Ovary (tissue), 10 donors: ENCODE data around the gene RNF180. TPM values are rescaled to one million over a fixed set of nuclear protein-coding genes. Genes with fewer than 3 reads are reported as not detected.

Experiments
- DNase-seq, 5 donors: peaks; one replicate each; pipeline ENCODE4 v3.0.0-alpha.2; 2019 to 2020
- H3K27ac ChIP-seq, 2 donors: fragments of 200-600 bp; one replicate each; pipeline versions ENCODE4 v1.5.1 to v1.8.0; 2019 to 2022
- H3K27me3 ChIP-seq: fragments of 200-600 bp; one replicate; pipeline ENCODE4 v1.8.0; 2022
- H3K36me3 ChIP-seq: fragments of 200-600 bp; sonication (generic); one replicate; pipeline ENCODE4 v1.5.1; 2019
- H3K4me1 ChIP-seq: one replicate; pipeline ENCODE4 v1.8.1; 2013; ENCODE audit warnings: mild to moderate bottlenecking, moderate library complexity; ENCODE audit not compliant: insufficient read depth
- H3K4me3 ChIP-seq: fragments of 200-600 bp; sonication (generic); one replicate; pipeline ENCODE4 v1.5.1; 2017
- H3K9me3 ChIP-seq, 2 donors: fragments of 200-600 bp in 1 of 2; sonication (generic) in 1 of 2; one replicate each; pipeline versions ENCODE4 v1.5.1 to v1.8.1; 2013 to 2019; ENCODE audit warnings: mild to moderate bottlenecking in 1 of 2, moderate library complexity in 1 of 2
- EP300 ChIP-seq: sonication (generic); formaldehyde crosslinking; IDR thresholded peaks from one replicate; pipeline ENCODE4 v1.6.1; 2017; ENCODE audit warnings: antibody characterized with exemption
- POLR2A ChIP-seq: fragments of 450-650 bp; IDR thresholded peaks from one replicate; pipeline ENCODE4 v1.6.1; 2017; ENCODE audit warnings: antibody characterized with exemption, mild to moderate bottlenecking, moderate library complexity
- WGBS, 3 donors: extraction: QIAGEN DNeasy Blood & Tissue Kit in 1 of 3; methylation state at CpG; one replicate each; pipeline versions ENCODE4 v1.1.5 to v1.1.7; 2013 to 2017; 5-methylcytosine and 5-hydroxymethylcytosine counted together
- intact Hi-C, 4 donors: fragments of 100-400 bp; cut with DNase I; formaldehyde crosslinking; loops; one replicate each; pipeline versions ENCODE4 v1.11.0 to v1.15.1; 2022 to 2023
- long read RNA-seq, 3 donors: library from polyadenylated mRNA in 2 of 3; unstranded in 2 of 3; transcript quantifications; one replicate each; pipeline ENCODE4 v2.0.0 and lab custom pipeline, GENCODE V29; 2021 to 2026
- polyA plus RNA-seq, 2 donors: library from polyadenylated mRNA; stranded (reverse); fragments of 200-250 nt in 1 of 2; fragments of 350-450 nt in 1 of 2; fragmentation: Illumina TruSeq in 1 of 2; extraction: RNeasy Lipid Tissue Mini Kit (QIAGEN cat#74804) in 1 of 2; gene quantifications; one replicate each; pipeline ENCODE4 v1.2.3, GENCODE V29; 2013 to 2014
- total RNA-seq, 7 donors: library from RNA; depleted of rRNA in 2 of 7; stranded (reverse); fragments of >200 nt in 2 of 7; fragmentation: NEBNext Ultra II Directional in 3 of 7; extraction: Animal tissue kit (Norgen Biotek cat#: 25700) in 3 of 7; gene quantifications; one replicate each; pipeline versions ENCODE4 v1.1.0 to v1.2.4, GENCODE V29; 2016 to 2023
- TF ChIP-seq, protein P1 (sequence below), 3 donors: fragments of 450-650 bp in 2 of 3; fragments of 200-600 bp in 1 of 3; IDR thresholded peaks; one replicate each; pipeline versions ENCODE4 v1.5.1 to v1.8.0; 2016 to 2022; ENCODE audit warnings: antibody characterized with exemption in 3 of 3, mild to moderate bottlenecking in 1 of 3
- donor health status: DM: no; HTN: no; CAD: no; lungs with moderate emphysema.
- donor health status: DM: no; HTN: no; CAD: no.
- donor health status: Bipolar disorder and iron deficiency.
- donor health status: DM: yes; HTN: yes; CAD: no.
- donor health status: DM: no; HTN: no; CAD: no.
- donor health status: DM: yes; HTN: yes; CAD: no.

RNF180 gene, protein sequence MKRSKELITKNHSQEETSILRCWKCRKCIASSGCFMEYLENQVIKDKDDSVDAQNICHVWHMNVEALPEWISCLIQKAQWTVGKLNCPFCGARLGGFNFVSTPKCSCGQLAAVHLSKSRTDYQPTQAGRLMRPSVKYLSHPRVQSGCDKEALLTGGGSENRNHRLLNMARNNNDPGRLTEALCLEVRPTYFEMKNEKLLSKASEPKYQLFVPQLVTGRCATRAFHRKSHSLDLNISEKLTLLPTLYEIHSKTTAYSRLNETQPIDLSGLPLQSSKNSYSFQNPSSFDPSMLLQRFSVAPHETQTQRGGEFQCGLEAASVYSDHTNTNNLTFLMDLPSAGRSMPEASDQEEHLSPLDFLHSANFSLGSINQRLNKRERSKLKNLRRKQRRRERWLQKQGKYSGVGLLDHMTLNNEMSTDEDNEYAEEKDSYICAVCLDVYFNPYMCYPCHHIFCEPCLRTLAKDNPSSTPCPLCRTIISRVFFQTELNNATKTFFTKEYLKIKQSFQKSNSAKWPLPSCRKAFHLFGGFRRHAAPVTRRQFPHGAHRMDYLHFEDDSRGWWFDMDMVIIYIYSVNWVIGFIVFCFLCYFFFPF
- 10 to 100 TPM; 14.5 to 26.9 (median 23.2) TPM for total RNA-seq
- polyA plus RNA-seq, result 1 to 10 TPM; 5.2 to 7.5 TPM
- long read RNA-seq, donor 1, full-length matches to known transcripts, result 12 of 25 reads
- long read RNA-seq, donor 1, partial matches to known transcripts, result 10 of 25 reads
- long read RNA-seq, donor 1, other reads (novel, unspliced or antisense), result 3 of 25 reads
- long read RNA-seq, donor 2, full-length matches to known transcripts, result 1 of 1 reads
- long read RNA-seq, donor 2, partial matches to known transcripts, result 0 of 1 reads
- long read RNA-seq, donor 2, other reads (novel, unspliced or antisense), result 0 of 1 reads
- long read RNA-seq, donor 3, full-length matches to known transcripts, result 6 of 20 reads
- long read RNA-seq, donor 3, partial matches to known transcripts, result 10 of 20 reads
- long read RNA-seq, donor 3, other reads (novel, unspliced or antisense), result 4 of 20 reads

DNA sequence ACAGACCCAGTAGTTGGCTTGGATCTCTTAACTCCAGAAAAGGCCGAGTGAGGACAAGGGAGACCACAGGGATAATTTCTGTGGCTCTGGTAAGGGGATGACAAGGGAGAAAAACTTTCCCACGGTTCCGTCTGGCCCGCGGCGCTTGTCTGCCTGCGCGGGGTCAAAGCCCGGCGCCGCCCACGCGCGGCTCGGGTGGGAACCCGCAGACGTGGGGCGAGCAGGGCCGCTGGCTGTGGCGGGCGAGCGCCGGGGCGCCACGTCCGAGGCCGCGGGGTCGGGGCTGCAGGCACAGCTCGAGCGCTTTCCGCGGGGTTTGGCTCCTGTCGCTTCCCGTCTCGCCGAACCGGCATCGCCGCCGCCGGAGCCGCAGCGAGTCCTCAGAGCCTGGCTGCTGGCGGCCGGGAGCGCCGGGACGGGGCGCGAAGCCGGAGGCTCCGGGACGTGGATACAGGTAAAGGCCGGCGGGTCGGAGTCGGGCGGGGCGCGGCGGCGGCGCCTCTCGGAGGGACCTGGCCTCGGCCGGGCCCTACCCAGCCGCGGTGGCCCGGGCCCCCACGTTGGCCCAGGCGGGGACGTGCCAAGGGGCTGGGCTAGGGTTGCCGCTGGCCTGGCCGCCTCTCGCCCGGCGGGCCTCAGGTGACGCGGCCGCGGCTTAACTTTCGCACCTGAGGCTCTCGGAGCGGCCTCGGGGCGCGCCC is at the start of gene RNF180:
Gene RNF180, plus strand, starts transcription at position 344 of the 701 bp plus-strand sequence. CDS start 34,965 bp downstream, outside the sequence.
- Histone ChIP-seq H3K27me3 (no peaks in the 10 kb centered on the region), H3K4me3 (peak within 1 kb of the TSS; percentile 75), H3K4me1 (no peaks in the 10 kb centered on the region), H3K9me3 (no peaks in the 10 kb centered on the region), H3K27ac (peak within 1 kb of the TSS; percentile 71 to 86), H3K36me3 (no peaks in the 10 kb centered on the region)
- DNase-seq, result peak; percentile 55 to 82 (median 66)
- TF ChIP-seq, protein P1, sequence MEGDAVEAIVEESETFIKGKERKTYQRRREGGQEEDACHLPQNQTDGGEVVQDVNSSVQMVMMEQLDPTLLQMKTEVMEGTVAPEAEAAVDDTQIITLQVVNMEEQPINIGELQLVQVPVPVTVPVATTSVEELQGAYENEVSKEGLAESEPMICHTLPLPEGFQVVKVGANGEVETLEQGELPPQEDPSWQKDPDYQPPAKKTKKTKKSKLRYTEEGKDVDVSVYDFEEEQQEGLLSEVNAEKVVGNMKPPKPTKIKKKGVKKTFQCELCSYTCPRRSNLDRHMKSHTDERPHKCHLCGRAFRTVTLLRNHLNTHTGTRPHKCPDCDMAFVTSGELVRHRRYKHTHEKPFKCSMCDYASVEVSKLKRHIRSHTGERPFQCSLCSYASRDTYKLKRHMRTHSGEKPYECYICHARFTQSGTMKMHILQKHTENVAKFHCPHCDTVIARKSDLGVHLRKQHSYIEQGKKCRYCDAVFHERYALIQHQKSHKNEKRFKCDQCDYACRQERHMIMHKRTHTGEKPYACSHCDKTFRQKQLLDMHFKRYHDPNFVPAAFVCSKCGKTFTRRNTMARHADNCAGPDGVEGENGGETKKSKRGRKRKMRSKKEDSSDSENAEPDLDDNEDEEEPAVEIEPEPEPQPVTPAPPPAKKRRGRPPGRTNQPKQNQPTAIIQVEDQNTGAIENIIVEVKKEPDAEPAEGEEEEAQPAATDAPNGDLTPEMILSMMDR (IDR thresholded peaks at IDR 0.05), result no peak
- TF ChIP-seq POLR2A, result peak; percentile 43
- 0 to 1% (median 1%) methylated on average over 38 to 88 of the region's 88 CpGs for WGBS, 3 donors
- intact Hi-C loops, result no loop called here

DNA sequence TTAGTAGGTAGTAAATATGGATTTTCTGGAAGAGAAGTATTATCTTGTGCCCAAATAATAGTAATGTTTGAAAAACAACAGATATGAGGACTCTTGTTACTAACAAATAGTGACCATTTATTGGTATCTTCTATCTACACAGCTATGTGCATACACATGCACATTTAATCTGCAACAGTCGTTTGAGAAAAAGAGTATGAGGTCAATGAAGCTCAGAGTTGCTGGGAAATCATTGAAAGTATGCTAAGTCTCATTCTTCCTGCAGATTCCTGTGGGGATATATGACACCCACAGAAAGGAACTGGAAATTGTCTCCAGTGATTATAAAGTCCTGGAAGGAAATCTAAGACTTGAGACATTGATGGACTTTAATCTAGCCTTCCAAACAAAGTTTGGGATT is 40.1 kb upstream of the RNF180 start:
- Histone ChIP-seq H3K4me1 (no peaks in the 10 kb centered on the region), H3K4me3 (no peak overlapping the region), H3K27me3 (no peaks in the 10 kb centered on the region), H3K36me3 (no peaks in the 10 kb centered on the region), H3K9me3 (no peaks in the 10 kb centered on the region), H3K27ac (no peak overlapping the region)
- WGBS, 3 donors, result 12 to 20% (median 18%) methylated on average over 1 of the region's 1 CpG
- intact Hi-C loops, result no loop called here
- DNase-seq, result no peak
- no peak for TF ChIP-seq EP300
- TF ChIP-seq, protein P1 (IDR thresholded peaks at IDR 0.05), result no peak
- no peak for TF ChIP-seq POLR2A

DNA sequence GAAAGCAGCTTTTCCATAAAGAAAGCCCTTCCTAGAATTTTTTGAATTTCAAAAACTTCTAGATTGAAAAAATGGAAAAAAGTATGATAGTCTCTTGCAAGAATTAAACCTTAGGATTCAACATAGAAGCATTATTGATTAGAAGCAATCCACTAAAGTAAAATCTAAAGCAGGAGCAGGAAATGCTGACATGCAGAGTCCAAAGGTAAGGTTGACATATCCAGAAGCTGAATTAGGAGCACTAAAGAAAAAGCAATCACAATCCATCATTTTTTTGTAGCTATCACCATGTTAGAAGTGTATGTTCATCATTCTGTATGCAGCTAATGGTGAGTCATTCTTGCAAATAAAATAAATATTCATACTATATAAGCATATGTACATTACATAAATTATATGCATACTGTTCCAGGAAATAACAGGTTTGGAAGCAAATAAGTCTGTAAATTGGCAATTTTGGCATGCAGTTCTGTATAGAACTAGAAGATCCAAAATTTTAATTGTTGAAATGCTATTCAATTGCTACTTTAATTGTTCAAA is 39.4 kb upstream of the RNF180 start:
- Histone ChIP-seq H3K27ac (no peak overlapping the region), H3K27me3 (no peaks in the 10 kb centered on the region), H3K9me3 (no peaks in the 10 kb centered on the region), H3K4me3 (no peak overlapping the region), H3K36me3 (no peaks in the 10 kb centered on the region), H3K4me1 (no peaks in the 10 kb centered on the region)
- TF ChIP-seq POLR2A (no peak), EP300 (no peak)
- TF ChIP-seq, protein P1 (IDR thresholded peaks at IDR 0.05), result no peak
- no peak for DNase-seq
- intact Hi-C loops, result no loop called here

DNA sequence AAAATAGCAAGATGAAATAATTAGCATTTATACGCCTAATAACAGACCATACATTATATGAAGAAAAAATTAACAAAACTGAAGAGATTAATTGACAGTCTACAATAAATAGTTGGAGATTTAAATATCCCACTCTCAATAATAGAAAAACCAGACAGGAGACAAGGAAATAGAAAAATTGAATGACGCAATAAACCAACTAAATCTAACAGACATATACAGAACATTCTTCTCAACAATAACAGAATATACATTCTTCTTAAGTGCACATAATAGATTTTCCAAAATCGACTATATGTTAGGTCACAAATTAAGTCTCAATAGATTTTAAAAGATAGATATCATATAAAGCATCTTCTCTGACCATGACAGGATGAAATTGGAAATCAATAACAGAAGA is 25.6 kb upstream of the RNF180 start:
- no peak for TF ChIP-seq POLR2A
- TF ChIP-seq EP300, result no peak
- TF ChIP-seq, protein P1 (IDR thresholded peaks at IDR 0.05), result no peak
- no peak for DNase-seq
- no peak overlapping the region for H3K27ac ChIP-seq
- no peaks in the 10 kb centered on the region for H3K36me3 ChIP-seq
- 80 to 83% (median 80%) methylated on average over 3 of the region's 3 CpGs for WGBS, 3 donors
- H3K4me3 ChIP-seq, result no peak overlapping the region
- no peaks in the 10 kb centered on the region for H3K9me3 ChIP-seq
- H3K4me1 ChIP-seq, result peaks cover 1% of the 10 kb centered on the region
- intact Hi-C loops, result loop anchor here in 1 of 4 donors (10.0 kb wide), 1 partner anchor 455 kb away; no protein-coding TSS in a partner anchor
- H3K27me3 ChIP-seq, result no peaks in the 10 kb centered on the region
